Uterus (tissue), 2 donors: ENCODE results near the gene FFAR3.

Experiments used
- CTCF ChIP-seq, 4 experiments: fragments of 200-600 bp in 2 of 4; fragments of 450-650 bp in 2 of 4; sonication (generic) in 2 of 4; IDR thresholded peaks; one replicate each; pipeline ENCODE4 v1.5.1; 2016 to 2019; ENCODE audit warnings: antibody characterized with exemption in 4 of 4, mild to moderate bottlenecking in 2 of 4, moderate library complexity in 1 of 4
- POLR2A ChIP-seq, 2 donors: fragments of 450-650 bp; IDR thresholded peaks; one replicate each; pipeline ENCODE4 v1.6.1; 2016; ENCODE audit warnings: antibody characterized with exemption in 2 of 2, mild to moderate bottlenecking in 1 of 2, moderate library complexity in 1 of 2

GRCh38 chr19:35347171-35347929 lies 10.9 kb upstream of the FFAR3 start, which contains the start of gene FFAR1:
- TF ChIP-seq CTCF (IDR thresholded peaks at IDR 0.05) (no peak), POLR2A (IDR thresholded peaks at IDR 0.05) (no peak)
